K562 (cell line): ENCODE measurements around the gene GYS1. TPM values are rescaled to one million over a fixed set of nuclear protein-coding genes. Genes with fewer than 3 reads are reported as not detected.
A peak's percentile ranks its signal among the peaks of the same experiment; 100 is the strongest.

Source experiments
- CAMTA2 ChIP-seq: fragments of 250-450 bp; sonication (Bioruptor Pico); conservative IDR thresholded peaks from 2 replicates; pipeline ENCODE4 v1.5.1; 2022
- CC2D1A ChIP-seq: fragments of 450-650 bp; IDR thresholded peaks from 2 replicates; pipeline ENCODE4 v1.6.1; 2017; ENCODE audit warnings: mild to moderate bottlenecking
- CHCHD3 ChIP-seq: fragments of 250-450 bp; sonication (Bioruptor Pico); IDR thresholded peaks from 2 replicates; pipeline ENCODE4 v2.1.2; 2022; ENCODE audit warnings: mild to moderate bottlenecking
- CLOCK ChIP-seq: fragments of 250-450 bp; sonication (Bioruptor Pico); IDR thresholded peaks from 2 replicates; pipeline ENCODE4 v1.4.0; 2020; ENCODE audit warnings: mild to moderate bottlenecking, moderate library complexity, borderline replicate concordance
- DNMT1 ChIP-seq: fragments of 450-650 bp; IDR thresholded peaks from 2 replicates; pipeline ENCODE4 v1.6.1; 2016; ENCODE audit warnings: antibody characterized with exemption, mild to moderate bottlenecking
- E2F3 ChIP-seq: fragments of 250-450 bp; sonication (Bioruptor Pico); IDR thresholded peaks from 2 replicates; pipeline ENCODE4 v1.4.0; 2020; ENCODE audit warnings: mild to moderate bottlenecking
- GTF2E2 ChIP-seq: fragments of 200-800 bp; sonication (Bioruptor generic); IDR thresholded peaks from 2 replicates; pipeline ENCODE4 v1.6.1; 2016; ENCODE audit warnings: missing genetic modification characterization, missing compliant biosample characterization
- HES1 ChIP-seq: fragments of 450-650 bp; IDR thresholded peaks from 2 replicates; pipeline ENCODE4 v1.6.1; 2016; ENCODE audit warnings: low read depth, mild to moderate bottlenecking, moderate library complexity
- JUND ChIP-seq, 2 experiments: IDR thresholded peaks; 2 replicates in 1 of 2; 3 replicates in 1 of 2; pipeline ENCODE4 v1.6.1; 2011; ENCODE audit warnings: borderline replicate concordance in 2 of 2, low read depth in 2 of 2, low read length in 2 of 2, improper control_type of control experiment in 1 of 2, missing biosample characterization in 1 of 2, missing genetic modification characterization in 1 of 2, missing genetic modification reagents in 1 of 2
- KDM4B ChIP-seq, 2 experiments: fragments of 450-650 bp in 1 of 2; sonication (generic) in 1 of 2; IDR thresholded peaks; 2 replicates each; pipeline ENCODE4 v1.6.1; 2016 to 2017; ENCODE audit warnings: borderline replicate concordance in 2 of 2, antibody characterized with exemption in 1 of 2, low read depth in 1 of 2, mild to moderate bottlenecking in 1 of 2
- MEF2A ChIP-seq: IDR thresholded peaks from 2 replicates; pipeline ENCODE4 v1.6.1; 2011; ENCODE audit warnings: low read depth, mild to moderate bottlenecking, low read length, moderate library complexity; ENCODE audit not compliant: control insufficient read depth
- SPI1 ChIP-seq: IDR thresholded peaks from 2 replicates; pipeline ENCODE4 v1.6.1; 2011; ENCODE audit warnings: low read depth, low read length, control low read depth, borderline replicate concordance
- STAT6 ChIP-seq: sonication (generic); formaldehyde crosslinking; IDR thresholded peaks from 2 replicates; pipeline ENCODE4 v1.8.1; 2023; ENCODE audit warnings: mild to moderate bottlenecking, missing genetic modification reagents
- TRIM25 ChIP-seq: fragments of 450-650 bp; IDR thresholded peaks from 2 replicates; pipeline ENCODE4 v1.7.0; 2016; ENCODE audit warnings: borderline replicate concordance
- ZBTB43 ChIP-seq: sonication (generic); formaldehyde crosslinking; IDR thresholded peaks from 2 replicates; pipeline ENCODE4 v1.8.0; 2023; ENCODE audit warnings: mild to moderate bottlenecking, missing genetic modification reagents
- ZKSCAN3 ChIP-seq: fragments of 250-450 bp; sonication (Bioruptor Pico); IDR thresholded peaks from 2 replicates; pipeline ENCODE4 v1.4.0; 2020
- polyA plus RNA-seq, 8 experiments: library from polyadenylated mRNA; depleted of rRNA in 4 of 8; stranded (reverse) in 5 of 8; unstranded in 3 of 8; fragments of >200 nt; fragmentation: Nextera tagmentation in 2 of 8; fragmentation: Illumina TruSeq in 1 of 8; extraction: Ambion mirVana in 2 of 8; extraction: Trizol in 1 of 8; gene quantifications; 2 replicates each; pipeline versions ENCODE4 v1.2.1 to v1.2.3, GENCODE V29; 2011 to 2014; ENCODE audit warnings: inconsistent platforms in 1 of 8, missing spikeins in 1 of 8
- total RNA-seq, 7 experiments: library from RNA; depleted of rRNA in 6 of 7; stranded (reverse); fragments of >200 nt in 6 of 7; fragmentation: Illumina TruSeq in 2 of 7; extraction: Trizol in 2 of 7; gene quantifications; 2 replicates each; pipeline versions ENCODE4 v1.2.1 to v1.2.3, GENCODE V29; 2011 to 2021; ENCODE audit warnings: low replicate concordance in 1 of 7

The GYS1 gene
- total and polyA plus RNA-seq, 9 of the 15 experiments (the other 6 are each of a cell fraction or from before 2014, with no cell fraction given), result 1.9 to 31.1 (median 15.2) TPM

- TF ChIP-seq JUND (IDR thresholded peaks at IDR 0.05; ENCODE audit: borderline replicate concordance, low read depth, low read length), result no peak
- TF ChIP-seq JUND (tag; IDR thresholded peaks at IDR 0.05; ENCODE audit: borderline replicate concordance, low read depth, low read length), result no peak
- 0 out of 2 replicates have a peak, but pooled peaks have one; percentile 2 for TF ChIP-seq MEF2A
- no peak for TF ChIP-seq CHCHD3
- TF ChIP-seq ZKSCAN3 (CRISPR knock-in tag), result no peak
- no peak for TF ChIP-seq CC2D1A
- TF ChIP-seq ZBTB43 (CRISPR knock-in tag), result no peak
- TF ChIP-seq CAMTA2, result peak; percentile 76; the same call in 1 of the 2 replicates
- no peak for TF ChIP-seq DNMT1
- TF ChIP-seq E2F3, result no peak
- TF ChIP-seq GTF2E2 (tag), result no peak
- peak; percentile 92 for TF ChIP-seq SPI1
- TF ChIP-seq TRIM25, result no peak
- TF ChIP-seq CLOCK, result no peak
- TF ChIP-seq KDM4B (IDR thresholded peaks at IDR 0.05; ENCODE audit: borderline replicate concordance in 2 of 2, low read depth in 1 of 2), result no peak
- TF ChIP-seq HES1, result no peak
- no peak for TF ChIP-seq STAT6 (CRISPR knock-in tag)
Observed at GRCh38 chr19:48966541-48967345, 26.4 kb downstream of the GYS1 start (continued).
